Measurements from ENCODE around the gene HOXD13. TPM values are rescaled to one million over a fixed set of nuclear protein-coding genes. Genes with fewer than 3 reads are reported as not detected.
A peak's percentile ranks its signal among the peaks of the same experiment; 100 is the strongest.

The HOXD13 gene
- total RNA-seq, 2 donors from 2014 or later: not detected

GRCh38 chr2:176079831-176080539, 12.5 kb upstream of the HOXD13 start:
- intact Hi-C loops (cut with DNase I): loop anchor here in 1 of 2 donors (10.0 kb wide), 1 partner anchor 715 kb away; no protein-coding TSS in a partner anchor
- DNase-seq: no peak
- peak; percentile 65 to 72 for ATAC-seq

DNA sequence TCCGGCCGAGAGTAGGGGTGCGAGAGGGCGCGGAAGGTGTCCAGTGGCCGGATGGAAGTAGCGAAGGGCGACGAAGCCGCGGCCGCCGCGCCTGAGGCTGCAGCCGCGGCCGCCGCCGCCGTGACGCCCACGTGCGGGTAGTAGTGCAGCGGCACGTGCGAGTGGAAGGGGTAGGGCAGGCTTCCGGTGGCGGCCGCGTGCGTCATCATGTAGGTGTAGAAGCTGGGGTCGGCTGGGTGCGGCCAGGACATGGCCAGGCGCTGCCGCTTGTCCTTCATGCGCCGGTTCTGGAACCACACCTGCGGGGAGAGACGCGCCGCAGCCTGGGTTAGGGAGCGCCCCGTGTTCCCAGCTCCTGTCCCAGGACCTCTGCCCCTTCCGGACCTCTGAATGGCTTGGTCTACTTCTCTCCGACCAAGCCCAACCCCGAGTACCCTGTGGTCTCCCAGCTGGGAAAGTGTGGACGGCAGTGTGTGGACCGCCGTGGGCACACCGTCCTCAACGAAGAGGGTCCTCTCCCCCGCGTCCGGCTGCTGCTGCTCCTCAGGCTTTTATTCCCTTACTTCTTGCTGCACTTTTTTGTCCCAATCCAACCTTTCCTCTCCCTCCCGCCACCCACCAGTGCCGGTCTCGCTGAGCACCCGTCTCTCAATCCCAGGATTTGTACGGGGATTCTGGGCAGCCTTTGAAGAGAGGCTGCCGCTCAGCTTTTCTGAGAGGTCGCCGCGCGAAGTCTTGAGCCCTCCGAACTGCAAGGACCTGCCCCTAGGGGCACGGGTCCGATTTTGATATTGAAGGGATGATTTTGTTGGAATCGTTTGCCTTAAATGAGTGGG, 11.8 kb upstream of the HOXD13 start:
- no peak for ATAC-seq
- intact Hi-C loops (cut with DNase I): loop anchor here in 1 of 2 donors (10.0 kb wide), 1 partner anchor 716 kb away; no protein-coding TSS in a partner anchor
- DNase-seq: no peak

DNA sequence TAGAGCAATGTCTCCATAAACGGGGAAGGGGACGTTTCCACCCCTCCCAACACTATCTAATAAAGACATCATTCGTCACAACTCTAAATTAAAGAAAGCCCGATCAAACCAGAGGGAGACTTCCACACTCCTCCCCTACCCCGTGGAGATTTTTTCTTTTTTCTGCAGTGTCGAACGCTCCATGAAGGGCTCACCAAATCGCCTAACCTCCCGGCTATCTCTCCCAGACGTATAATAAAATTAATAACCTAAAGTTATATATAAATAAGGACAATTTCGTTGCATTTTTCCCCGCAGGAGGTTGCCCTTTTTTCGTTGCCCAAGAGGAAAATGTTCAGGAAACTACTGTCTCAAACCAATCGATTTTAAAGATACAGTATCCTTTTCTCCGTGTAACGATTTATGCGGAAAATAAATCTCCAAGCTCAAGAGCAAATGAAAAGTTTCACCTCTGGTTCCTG, 11.1 kb upstream of the HOXD13 start:
- no peak for DNase-seq
- intact Hi-C loops (cut with DNase I): loop anchor here in 1 of 2 donors (10.0 kb wide), 1 partner anchor 717 kb away; no protein-coding TSS in a partner anchor

GRCh38 chr2:176081837-176082524, 10.5 kb upstream of the HOXD13 start:
- intact Hi-C loops (cut with DNase I): loop anchor here in 1 of 2 donors (10.0 kb wide), 1 partner anchor 717 kb away; no protein-coding TSS in a partner anchor
- ATAC-seq (no peak), DNase-seq (no peak)

More for the DNA sequence above, 11.1 kb upstream of the HOXD13 start:
- ATAC-seq: no peak

DNA sequence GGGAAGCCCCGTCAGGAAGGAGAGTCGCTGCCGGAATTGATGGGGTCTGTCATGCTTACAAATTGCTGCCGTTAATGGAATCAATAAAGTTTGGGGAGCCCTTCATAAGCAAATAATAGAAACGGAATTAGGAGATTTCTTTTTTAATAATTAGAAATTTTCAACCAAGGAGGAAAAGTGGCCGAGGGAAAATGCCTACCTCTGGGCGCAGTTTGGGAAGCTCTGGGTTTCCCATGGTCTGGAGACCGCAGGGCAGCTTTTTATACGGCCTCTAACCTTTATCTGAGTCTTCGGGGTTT, 10.0 kb upstream of the HOXD13 start:
- ATAC-seq: no peak
- DNase-seq: no peak
- intact Hi-C loops (cut with DNase I): loop anchor here in 1 of 2 donors (10.0 kb wide), 1 partner anchor 718 kb away; no protein-coding TSS in a partner anchor

DNA sequence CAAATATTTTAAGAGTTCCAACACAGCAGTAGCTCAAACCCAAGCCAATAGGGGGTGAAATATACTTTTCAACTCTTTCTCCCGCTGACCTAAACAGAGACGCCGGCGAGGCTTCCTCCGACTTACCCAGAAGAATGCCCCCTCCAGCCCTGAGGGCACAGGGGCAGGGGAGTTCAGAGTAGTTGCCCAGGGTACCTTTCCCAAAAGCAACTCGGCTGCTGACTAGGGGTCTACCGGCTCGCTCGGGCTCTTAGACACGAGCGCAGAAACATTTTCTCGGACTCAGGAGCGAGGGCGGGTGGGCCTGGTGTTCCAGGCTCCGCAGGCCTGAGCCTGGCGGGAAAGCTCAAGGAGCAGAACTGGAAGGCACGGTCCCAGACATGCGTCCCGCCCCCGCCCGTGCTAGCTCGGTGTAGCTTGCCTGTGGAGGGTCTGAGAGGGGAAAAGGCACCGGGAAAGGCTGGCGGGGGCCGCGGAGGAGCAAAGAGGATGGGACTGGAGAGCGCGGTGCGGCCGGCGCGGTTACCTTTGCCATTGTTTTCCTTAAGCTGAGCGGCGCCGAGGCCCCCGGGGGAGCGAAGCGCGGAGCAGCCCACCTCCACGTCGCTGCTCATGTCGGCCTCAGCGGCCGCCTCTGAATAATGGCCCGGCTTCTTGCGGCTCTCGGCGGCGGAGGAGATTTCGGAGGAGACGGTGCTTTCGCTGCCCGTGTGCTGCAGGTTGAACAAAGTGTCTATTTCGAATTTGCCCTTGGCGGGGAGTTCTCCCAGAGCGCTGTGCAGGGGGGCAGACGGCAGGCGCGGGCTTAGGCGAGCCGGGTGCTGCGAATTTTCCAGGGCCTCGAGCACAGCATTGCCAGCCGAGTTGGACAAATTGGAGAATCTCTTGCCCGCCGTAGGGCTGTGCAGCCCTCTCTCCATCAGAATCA, 9.4 kb upstream of the HOXD13 start:
- ATAC-seq (no peak), DNase-seq (no peak)
- intact Hi-C loops (cut with DNase I): loop anchor here in 1 of 2 donors (10.0 kb wide), 1 partner anchor 718 kb away; no protein-coding TSS in a partner anchor

GRCh38 chr2:176083796-176084261, 8.7 kb upstream of the HOXD13 start, which contains the start of gene EVX2:
Gene EVX2 (minus strand): TSS chr2:176083962. CDS start chr2:176083776, 186 bp downstream.
- no peak for DNase-seq
- intact Hi-C loops (cut with DNase I): loop anchor here in 1 of 2 donors (10.0 kb wide), 1 partner anchor 719 kb away; no protein-coding TSS in a partner anchor
- ATAC-seq: no peak

DNA sequence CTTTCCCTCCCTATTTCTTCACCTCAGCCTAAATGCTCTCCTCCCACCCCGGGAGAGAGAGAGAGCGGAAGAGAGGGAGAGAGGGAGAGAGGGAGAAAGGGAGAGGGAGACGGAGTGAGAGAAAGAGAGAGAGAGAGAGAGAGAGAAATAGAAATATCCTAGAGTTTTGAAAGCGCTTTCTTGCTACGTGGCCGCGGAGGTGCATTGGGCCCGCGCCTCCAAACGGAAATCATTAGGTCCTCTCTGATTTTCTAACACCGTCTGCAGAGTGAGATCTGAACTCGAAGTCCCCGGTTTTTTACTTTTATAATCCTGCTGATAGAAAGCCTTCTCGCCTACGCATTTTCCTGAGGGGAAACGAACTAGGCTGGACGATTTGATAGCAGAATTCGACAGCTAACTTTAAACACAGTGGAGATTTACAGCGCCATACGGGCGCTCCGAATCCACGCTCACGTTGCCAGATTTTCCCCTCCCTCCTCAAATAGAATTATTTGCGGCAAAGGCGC, 7.9 kb upstream of the HOXD13 start:
- intact Hi-C loops (cut with DNase I): loop anchor here (5.0 to 10.0 kb wide), 4 partner anchors 397 to 720 kb away; no protein-coding TSS in a partner anchor

GRCh38 chr2:176085120-176085788, 7.3 kb upstream of the HOXD13 start:
- intact Hi-C loops (cut with DNase I): loop anchor here (5.0 to 10.0 kb wide), 4 partner anchors 398 to 720 kb away; no protein-coding TSS in a partner anchor
- DNase-seq: no peak
- ATAC-seq: no peak

More for the DNA sequence above, 7.9 kb upstream of the HOXD13 start:
- DNase-seq: no peak
- ATAC-seq: no peak

DNA sequence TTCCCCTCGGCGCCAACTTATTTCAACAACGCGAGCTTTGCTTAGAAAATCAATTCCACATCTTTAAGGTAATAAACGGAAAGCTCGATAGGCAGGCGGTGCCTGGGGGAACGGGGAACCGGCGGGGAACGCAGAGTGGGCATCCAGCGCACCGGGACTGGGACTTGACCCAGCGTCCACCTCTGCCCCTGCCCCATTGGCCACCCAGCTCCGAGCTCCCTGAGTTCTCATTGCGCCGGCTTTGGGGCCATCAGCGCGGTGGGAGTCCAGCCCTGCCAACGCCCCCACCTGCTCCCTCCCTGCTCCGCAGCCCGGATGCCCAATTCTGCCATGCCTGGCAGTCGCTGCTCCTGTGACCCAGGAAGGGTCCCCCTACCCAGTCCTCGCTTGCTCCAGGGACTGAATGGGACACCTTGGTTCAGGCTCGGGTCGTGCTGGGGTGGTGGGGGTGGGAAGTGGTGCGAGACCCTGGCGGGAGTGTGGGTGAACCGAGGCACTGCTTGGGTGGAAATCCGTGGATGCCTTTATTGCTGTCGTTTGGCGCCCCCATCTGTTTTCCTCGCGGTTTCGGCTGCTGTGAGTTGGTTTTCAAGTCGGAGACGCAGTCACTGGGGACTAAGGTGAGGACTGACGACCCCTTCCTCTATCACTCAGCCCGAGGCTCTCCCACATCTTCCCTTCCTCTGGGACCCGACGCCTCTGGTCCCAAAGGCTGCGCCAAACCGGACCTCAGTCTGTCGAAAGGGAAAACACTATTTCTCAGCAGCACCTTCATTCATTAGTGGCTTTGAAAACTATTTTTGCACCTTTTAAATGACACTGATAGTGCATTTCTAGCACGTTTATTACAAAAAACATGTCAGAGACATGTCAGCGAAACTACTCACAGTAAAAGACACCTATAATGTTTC, 6.4 kb upstream of the HOXD13 start:
- no peak for DNase-seq
- ATAC-seq: peak; percentile 19 to 25
- intact Hi-C loops (cut with DNase I): loop anchor here (2.0 to 10.0 kb wide), 5 partner anchors 395 to 721 kb away; no protein-coding TSS in a partner anchor

DNA sequence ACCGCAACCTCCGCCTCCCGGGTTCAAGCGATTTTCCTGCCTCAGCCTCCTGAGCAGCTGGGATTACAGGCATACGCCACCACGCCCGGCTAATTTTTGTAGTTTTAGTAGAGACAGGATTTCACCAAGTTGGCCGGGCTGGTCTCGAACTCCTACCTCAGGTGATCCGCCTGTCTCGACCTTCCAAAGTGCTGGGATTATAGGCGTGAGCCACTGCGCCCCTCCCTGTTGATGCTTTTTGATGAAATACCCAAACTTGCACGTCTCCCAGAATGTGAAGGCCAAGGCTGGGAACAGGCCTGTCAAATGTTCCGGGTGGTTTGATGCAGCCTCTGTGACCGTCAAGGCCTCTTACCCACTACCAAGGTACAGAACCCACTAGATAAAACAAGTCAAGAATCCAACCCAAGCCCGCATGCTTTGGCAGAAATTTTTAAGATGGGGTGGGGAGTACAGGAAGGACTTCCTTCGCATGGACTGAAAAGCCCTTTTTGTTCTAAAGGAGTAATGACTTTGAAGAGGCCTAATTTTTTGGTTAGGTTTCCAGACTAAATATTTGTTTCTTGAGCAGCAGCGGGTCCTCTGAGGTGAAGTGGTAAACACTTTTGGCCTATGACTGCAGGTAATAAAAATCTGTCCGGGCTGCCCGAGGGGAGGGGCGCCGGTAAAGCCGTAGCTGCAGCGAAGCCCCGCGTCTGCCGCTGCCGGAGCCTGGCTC, 5.0 kb upstream of the HOXD13 start:
- intact Hi-C loops (cut with DNase I): loop anchor here (2.0 to 10.0 kb wide), 5 partner anchors 397 to 723 kb away; no protein-coding TSS in a partner anchor
- ATAC-seq: no peak
- DNase-seq: no peak

DNA sequence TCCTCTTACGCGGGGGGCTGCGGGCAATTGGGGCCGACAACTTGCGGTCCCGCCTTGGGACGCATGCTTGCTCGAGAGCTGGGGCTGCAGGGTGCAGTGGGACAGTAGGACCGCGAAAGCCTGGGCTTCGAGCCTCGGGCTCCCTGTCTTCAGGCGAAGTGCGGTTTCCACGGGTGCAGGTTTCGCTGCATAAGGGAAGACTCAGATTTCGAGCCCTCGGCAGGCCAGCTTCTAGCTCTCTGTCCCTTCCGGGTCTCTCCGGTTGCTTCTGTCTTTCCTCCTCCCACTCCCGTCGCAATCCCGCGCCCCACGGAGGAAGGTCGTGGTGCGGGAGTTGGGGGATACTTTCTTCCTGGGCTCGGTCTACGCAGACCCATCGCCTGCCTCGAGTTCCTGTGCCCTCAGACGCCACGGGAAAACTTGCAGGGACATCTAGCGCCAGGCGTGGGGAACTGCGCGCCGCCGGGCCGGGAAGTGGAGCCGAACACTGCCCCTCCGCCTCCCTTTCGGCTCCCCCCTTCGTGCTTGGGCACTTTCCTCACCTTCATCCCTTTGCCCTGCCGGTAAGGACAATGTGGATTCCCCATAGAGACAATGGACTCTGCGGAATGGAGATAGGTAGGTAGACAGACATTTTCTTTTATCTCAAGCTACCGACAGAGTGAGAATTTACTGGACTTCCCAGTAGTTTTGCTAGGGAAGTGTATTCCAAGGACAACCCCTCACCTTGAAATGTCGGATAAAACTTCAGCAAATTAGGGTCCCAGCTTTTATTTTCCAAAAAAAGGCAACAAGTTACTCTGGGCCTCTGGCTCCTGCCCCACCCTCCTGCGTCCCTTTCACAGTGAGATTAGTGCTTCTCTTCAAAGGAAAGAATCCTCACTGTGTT, 4.2 kb upstream of the HOXD13 start:
- DNase-seq: peak; percentile 57
- peak; percentile 81 to 86 for ATAC-seq
- intact Hi-C loops (cut with DNase I): loop anchor here (5.0 to 10.0 kb wide), 4 partner anchors 401 to 723 kb away; no protein-coding TSS in a partner anchor

DNA sequence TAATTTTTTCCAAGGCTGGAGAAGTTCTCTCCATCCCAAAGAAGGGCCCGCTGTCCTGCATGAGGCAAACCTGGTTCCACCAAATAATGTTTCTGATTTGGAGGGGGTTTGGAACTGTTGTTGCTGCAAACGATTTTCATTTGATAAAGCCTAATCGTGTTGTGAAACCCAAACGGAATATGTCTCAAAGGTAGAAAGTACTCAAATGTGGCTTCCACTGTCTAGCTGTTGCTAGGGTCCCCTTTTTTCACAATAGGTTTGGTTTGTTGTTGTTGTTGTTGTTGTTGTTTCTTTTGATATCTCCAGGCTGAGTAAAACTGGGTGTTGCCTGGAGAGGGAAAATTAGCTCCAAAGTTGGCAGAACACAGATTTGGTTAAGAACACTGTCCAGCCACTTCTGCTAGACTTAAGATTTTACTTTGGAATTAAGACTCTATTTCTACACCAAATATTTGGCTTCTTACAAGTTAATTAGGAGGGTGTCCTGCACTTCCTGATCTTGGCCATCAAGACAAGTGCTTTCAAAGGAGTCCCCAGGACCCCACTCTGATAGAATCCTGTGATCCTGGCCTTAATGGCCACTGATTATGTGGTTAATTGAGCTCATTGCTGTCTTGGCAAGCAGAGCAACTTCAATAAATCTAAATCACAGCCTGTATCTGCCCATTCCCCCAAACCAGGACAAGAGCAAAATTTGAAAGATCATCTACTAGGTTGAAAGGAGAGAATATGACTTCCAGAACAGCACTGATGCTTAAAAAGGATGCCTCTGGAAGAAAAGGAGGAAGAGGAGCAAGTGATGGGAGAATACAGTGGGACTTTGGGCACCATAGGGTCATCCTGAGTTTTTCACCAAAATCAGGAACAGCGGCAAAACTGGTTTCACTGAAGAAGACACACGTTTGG, 3.3 kb upstream of the HOXD13 start:
- no peak for ATAC-seq
- DNase-seq: no peak
- intact Hi-C loops (cut with DNase I): loop anchor here (5.0 to 10.0 kb wide), 4 partner anchors 402 to 724 kb away; no protein-coding TSS in a partner anchor

Data from left cardiac atrium (tissue), 4 donors.